DOHH2 (cell line): ENCODE data around the gene CNIH2.
"Not testable (repeated sequence)": the region's sequence is repeated elsewhere in the genome, so short reads cannot be mapped to it uniquely, and the experiment has no call there.

Experiments used
- H3F3A ChIP-seq: fragments of 200-600 bp; sonication (generic), shearing (Covaris generic); 2 replicates; pipeline ENCODE4 v1.6.0; 2016; ENCODE audit warnings: antibody characterized with exemption, mild to moderate bottlenecking; ENCODE audit not compliant: control insufficient read depth, insufficient read depth
- H3K27ac ChIP-seq: fragments of 200-600 bp; sonication (generic); 2 replicates; pipeline ENCODE4 v1.5.1; 2014; ENCODE audit warnings: low read depth, mild to moderate bottlenecking, low read length, moderate library complexity
- H3K27me3 ChIP-seq: fragments of 200-600 bp; sonication (generic); 2 replicates; pipeline ENCODE4 v1.6.1; 2014; ENCODE audit warnings: mild to moderate bottlenecking, low read length, mixed read lengths; ENCODE audit not compliant: control insufficient read depth
- H3K36me3 ChIP-seq: fragments of 200-600 bp; sonication (generic); 2 replicates; pipeline ENCODE4 v1.6.1; 2014; ENCODE audit warnings: mild to moderate bottlenecking, low read length, moderate library complexity, mixed read lengths; ENCODE audit not compliant: control insufficient read depth
- H3K4me1 ChIP-seq: fragments of 200-600 bp; sonication (generic); 2 replicates; pipeline ENCODE4 v1.6.1; 2014; ENCODE audit warnings: mild to moderate bottlenecking, low read length, mixed read lengths; ENCODE audit not compliant: control insufficient read depth
- H3K4me2 ChIP-seq: fragments of 200-600 bp; sonication (generic); 2 replicates; pipeline ENCODE4 v1.6.0; 2014; ENCODE audit warnings: mild to moderate bottlenecking, low read length, moderate library complexity
- H3K4me3 ChIP-seq: fragments of 200-600 bp; sonication (generic); 2 replicates; pipeline ENCODE4 v1.5.1; 2014; ENCODE audit warnings: mild to moderate bottlenecking, low read length, mixed read lengths
- H3K79me2 ChIP-seq: fragments of 200-600 bp; sonication (generic); 2 replicates; pipeline ENCODE4 v1.6.1; 2014; ENCODE audit warnings: mild to moderate bottlenecking, low read length, mixed read lengths; ENCODE audit not compliant: control insufficient read depth
- H3K9me2 ChIP-seq: fragments of 200-600 bp; sonication (generic); replicated peaks from 2 replicates; pipeline ENCODE4 v1.6.1; 2014; ENCODE audit warnings: mild to moderate bottlenecking, low read length, mixed read lengths; ENCODE audit not compliant: control insufficient read depth
- H3K9me3 ChIP-seq: fragments of 200-600 bp; sonication (generic); 2 replicates; pipeline ENCODE4 v1.6.1; 2014; ENCODE audit warnings: antibody characterized with exemption, low read length, mixed read lengths; ENCODE audit not compliant: control insufficient read depth, insufficient read depth
- H4K20me1 ChIP-seq: fragments of 200-600 bp; sonication (generic); 2 replicates; pipeline ENCODE4 v1.6.0; 2014; ENCODE audit warnings: low read depth, mild to moderate bottlenecking, antibody characterized with exemption, low read length, moderate library complexity; ENCODE audit not compliant: control insufficient read depth, insufficient read depth
- EZH2phosphoT487 ChIP-seq: fragments of 200-600 bp; sonication (generic); IDR thresholded peaks from 2 replicates; pipeline ENCODE4 v1.6.1; 2017; ENCODE audit warnings: borderline replicate concordance, mild to moderate bottlenecking, antibody characterized with exemption, low read length, moderate library complexity, mixed read lengths
- TF ChIP-seq, protein P1 (sequence below): fragments of 200-600 bp; sonication (generic); IDR thresholded peaks from one replicate; pipeline ENCODE4 v1.5.1; 2014; ENCODE audit warnings: antibody characterized with exemption, mild to moderate bottlenecking, low read depth, low read length; ENCODE audit not compliant: poor library complexity, severe bottlenecking

CNIH2 gene

GRCh38 chr11:66247801-66248200 is 30.2 kb upstream of the CNIH2 start:
- peaks cover 3% of the 10 kb centered on the region for H3K36me3 ChIP-seq
- TF ChIP-seq, protein P1, sequence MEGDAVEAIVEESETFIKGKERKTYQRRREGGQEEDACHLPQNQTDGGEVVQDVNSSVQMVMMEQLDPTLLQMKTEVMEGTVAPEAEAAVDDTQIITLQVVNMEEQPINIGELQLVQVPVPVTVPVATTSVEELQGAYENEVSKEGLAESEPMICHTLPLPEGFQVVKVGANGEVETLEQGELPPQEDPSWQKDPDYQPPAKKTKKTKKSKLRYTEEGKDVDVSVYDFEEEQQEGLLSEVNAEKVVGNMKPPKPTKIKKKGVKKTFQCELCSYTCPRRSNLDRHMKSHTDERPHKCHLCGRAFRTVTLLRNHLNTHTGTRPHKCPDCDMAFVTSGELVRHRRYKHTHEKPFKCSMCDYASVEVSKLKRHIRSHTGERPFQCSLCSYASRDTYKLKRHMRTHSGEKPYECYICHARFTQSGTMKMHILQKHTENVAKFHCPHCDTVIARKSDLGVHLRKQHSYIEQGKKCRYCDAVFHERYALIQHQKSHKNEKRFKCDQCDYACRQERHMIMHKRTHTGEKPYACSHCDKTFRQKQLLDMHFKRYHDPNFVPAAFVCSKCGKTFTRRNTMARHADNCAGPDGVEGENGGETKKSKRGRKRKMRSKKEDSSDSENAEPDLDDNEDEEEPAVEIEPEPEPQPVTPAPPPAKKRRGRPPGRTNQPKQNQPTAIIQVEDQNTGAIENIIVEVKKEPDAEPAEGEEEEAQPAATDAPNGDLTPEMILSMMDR: no peak
- TF ChIP-seq EZH2phosphoT487: no peak
- H3K4me1 ChIP-seq: no peaks in the 10 kb centered on the region

DNA sequence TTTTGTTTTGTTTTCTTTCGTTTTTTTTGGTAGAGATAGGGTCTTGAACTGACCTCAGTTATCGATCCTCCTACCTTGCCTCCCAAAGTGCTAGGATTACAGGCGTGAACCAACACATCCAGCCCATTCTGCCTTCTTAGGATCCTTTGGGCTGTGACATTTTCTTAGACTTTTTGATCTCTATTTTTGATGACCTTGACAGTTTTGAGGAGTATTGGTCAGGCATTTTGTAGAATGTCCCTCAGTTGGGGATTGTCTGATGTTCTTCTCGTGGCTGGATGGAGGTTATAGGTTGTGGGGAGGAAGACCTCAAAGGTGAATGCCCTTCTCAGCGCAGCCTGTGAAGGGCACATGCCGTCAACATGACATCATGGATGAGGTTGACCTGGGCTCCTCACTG is 29.1 kb upstream of the CNIH2 start:
- Histone ChIP-seq H3K4me3 (no peak overlapping the region), H3K4me2 (no peak overlapping the region), H3K36me3 (no peaks in the 10 kb centered on the region; the same call in 1 of the 2 replicates), H3K9me2 (no peaks in the 10 kb centered on the region), H3K27ac (no peak overlapping the region), H3K9me3 (no peaks in the 10 kb centered on the region), H3K79me2 (no peaks in the 10 kb centered on the region), H4K20me1 (no peaks in the 10 kb centered on the region), H3K4me1 (no peaks in the 10 kb centered on the region), H3K27me3 (no peaks in the 10 kb centered on the region), H3F3A (no peaks in the 10 kb centered on the region; the same call in 1 of the 2 replicates)
- TF ChIP-seq, protein P1: no peak
- TF ChIP-seq EZH2phosphoT487: no peak

More at GRCh38 chr11:66247801-66248200, 30.2 kb upstream of the CNIH2 start:
- Histone ChIP-seq H3K27me3 (no peaks in the 10 kb centered on the region), H3K4me3 (no peak overlapping the region), H3K9me2 (no peaks in the 10 kb centered on the region), H4K20me1 (no peaks in the 10 kb centered on the region), H3K4me2 (no peak overlapping the region), H3K79me2 (no peaks in the 10 kb centered on the region), H3K27ac (no peak overlapping the region), H3F3A (no peaks in the 10 kb centered on the region; the same call in 1 of the 2 replicates), H3K9me3 (no peaks in the 10 kb centered on the region)

GRCh38 chr11:66251809-66252208 is 26.2 kb upstream of the CNIH2 start:
- peaks cover 10% of the 10 kb centered on the region for H3K4me1 ChIP-seq
- H3K9me3 ChIP-seq: no peaks in the 10 kb centered on the region
- H3K4me2 ChIP-seq: no peak overlapping the region
- no peaks in the 10 kb centered on the region for H3K36me3 ChIP-seq
- no peaks in the 10 kb centered on the region for H4K20me1 ChIP-seq
- H3F3A ChIP-seq: peaks cover 4% of the 10 kb centered on the region; the same call in 1 of the 2 replicates
- no peak overlapping the region for H3K27ac ChIP-seq
- no peaks in the 10 kb centered on the region for H3K27me3 ChIP-seq
- H3K4me3 ChIP-seq: no peak overlapping the region
- TF ChIP-seq, protein P1: no peak
- no peaks in the 10 kb centered on the region for H3K79me2 ChIP-seq
- no peaks in the 10 kb centered on the region for H3K9me2 ChIP-seq

DNA sequence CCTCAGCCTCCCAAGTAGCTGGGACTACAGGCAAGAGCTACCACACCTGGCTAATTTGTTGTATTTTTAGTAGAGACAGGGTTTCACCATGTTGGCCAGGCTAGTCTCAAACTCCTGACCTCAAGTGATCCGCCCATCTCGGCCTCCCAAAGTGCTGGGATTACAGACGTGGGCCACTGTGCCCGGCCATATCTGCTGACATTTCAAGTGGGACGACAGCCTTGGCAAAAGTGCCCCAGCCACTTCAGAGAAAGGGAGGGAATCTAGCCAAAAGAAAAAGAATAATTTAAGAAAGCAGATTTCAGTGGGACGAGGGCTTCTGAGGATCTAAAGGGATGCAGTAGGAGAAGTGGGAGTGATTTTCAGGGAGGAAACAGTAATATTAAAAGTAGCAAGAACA is 24.9 kb upstream of the CNIH2 start:
- H3K27ac ChIP-seq, H3F3A ChIP-seq, H3K36me3 ChIP-seq, H3K79me2 ChIP-seq, H3K4me2 ChIP-seq, H4K20me1 ChIP-seq, H3K27me3 ChIP-seq, H3K9me2 ChIP-seq, H3K4me3 ChIP-seq, H3K9me3 ChIP-seq: not testable (repeated sequence)
- H3K4me1 ChIP-seq: peaks cover 12% of the 10 kb centered on the region
